Natural killer cell treated with Interleukin-12 subunit alpha and Interleukin-12 subunit beta and Interleukin-15 and Interleukin-18, amount 100 ng/mL, for 72 hours (primary cell): Measurements from ENCODE around the gene PODNL1. TPM values are rescaled to one million over a fixed set of nuclear protein-coding genes. Genes with fewer than 3 reads are reported as not detected.
"Not testable (repeated sequence)": the region's sequence is repeated elsewhere in the genome, so short reads cannot be mapped to it uniquely, and the experiment has no call there.

Source experiments
- ATAC-seq, 2 donors: fragments of 150-1000 bp; cut with Tn5 transposase in 1 of 2; sonication (Bioruptor Pico), chemical (Tn5 transposase) in 1 of 2; 2 replicates each; pipeline ENCODE4 v1.10.0; 2021
- DNase-seq: peaks from one replicate; pipeline ENCODE4 v3.0.0; 2022; ENCODE audit warnings: low spot score
- H3K27ac Mint-ChIP-seq, 2 donors: 1 replicate in 1 of 2; 2 replicates in 1 of 2; pipeline ENCODE4 v1.8.0; 2022; ENCODE audit warnings: mixed read lengths in 2 of 2, mild to moderate bottlenecking in 1 of 2, moderate library complexity in 1 of 2
- H3K27me3 Mint-ChIP-seq, 2 donors: 1 replicate in 1 of 2; 2 replicates in 1 of 2; pipeline ENCODE4 v1.8.0; 2022; ENCODE audit warnings: mixed read lengths in 2 of 2
- H3K36me3 Mint-ChIP-seq: one replicate; pipeline ENCODE4 v1.8.0; 2022; ENCODE audit warnings: mixed read lengths
- H3K4me1 Mint-ChIP-seq, 2 donors: 1 replicate in 1 of 2; 2 replicates in 1 of 2; pipeline ENCODE4 v1.8.0; 2022; ENCODE audit warnings: low read depth in 2 of 2, mixed read lengths in 2 of 2, mild to moderate bottlenecking in 1 of 2
- H3K4me3 Mint-ChIP-seq: one replicate; pipeline ENCODE4 v1.8.0; 2022; ENCODE audit warnings: mixed read lengths
- H3K9me3 Mint-ChIP-seq: 2 replicates; pipeline ENCODE4 v1.8.0; 2022; ENCODE audit warnings: mixed read lengths
- total RNA-seq, 2 donors: library from RNA; stranded (reverse); gene quantifications; one replicate each; pipeline ENCODE4 v1.2.3, GENCODE V29; 2022

Gene PODNL1
- total RNA-seq, 2 donors from 2014 or later, result 0.70 TPM; not detected in 1

DNA sequence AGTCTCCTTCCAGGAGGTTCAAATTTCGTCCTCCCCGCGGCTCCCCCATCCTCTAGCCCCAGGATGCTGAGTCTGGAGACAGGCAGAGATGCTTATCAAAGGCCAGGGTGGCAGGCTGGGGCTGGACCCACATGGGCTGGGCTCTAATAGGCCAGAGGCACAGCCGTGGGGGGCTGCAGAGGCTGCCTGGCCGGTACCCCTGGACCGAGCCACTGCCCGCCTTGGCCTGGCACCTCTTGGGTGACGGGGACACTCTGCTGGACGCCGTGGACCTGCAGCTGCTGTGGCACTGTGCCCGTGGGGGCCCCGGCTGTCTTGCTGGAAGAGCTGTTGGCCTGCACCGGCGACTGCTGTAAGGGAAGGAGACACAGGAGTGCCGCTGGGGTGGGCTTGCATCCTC is 42.1 kb upstream of the PODNL1 start:
- Mint-ChIP-seq H3K9me3 (no peaks in the 10 kb centered on the region), H3K27me3 (no peaks in the 10 kb centered on the region), H3K4me3 (no peak overlapping the region), H3K27ac (no peak overlapping the region), H3K4me1 (peaks cover 3 to 10% of the 10 kb centered on the region in 2 donors), H3K36me3 (no peaks in the 10 kb centered on the region)
- ATAC-seq, result no peak
- no peak for DNase-seq

DNA sequence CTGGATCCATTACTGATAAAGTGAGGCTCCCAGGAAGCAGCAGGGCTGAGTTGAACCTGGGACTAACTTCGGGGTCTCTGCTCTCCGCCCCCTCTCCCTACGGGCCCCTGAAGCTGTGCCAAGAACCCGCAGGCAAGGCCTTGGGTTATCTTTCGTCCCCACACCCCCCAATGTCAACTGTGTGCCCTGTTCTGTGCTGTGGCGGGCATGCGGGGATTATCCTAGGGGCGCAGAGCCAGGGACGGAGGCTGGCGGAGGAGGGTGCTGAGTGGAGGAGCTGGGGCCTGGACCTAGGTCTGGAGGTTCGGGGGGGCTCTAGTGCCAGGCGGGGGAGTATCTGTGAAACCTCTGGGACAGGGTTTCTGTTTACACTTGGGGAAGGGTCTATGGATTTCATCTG is 41.5 kb upstream of the PODNL1 start:
- ATAC-seq (no peak), DNase-seq (no peak)
- Mint-ChIP-seq H3K27me3 (no peaks in the 10 kb centered on the region), H3K4me3 (no peak overlapping the region), H3K36me3 (no peaks in the 10 kb centered on the region), H3K27ac (no peak overlapping the region), H3K4me1 (peaks cover 0 to 8% of the 10 kb centered on the region in 2 donors), H3K9me3 (no peaks in the 10 kb centered on the region)

DNA sequence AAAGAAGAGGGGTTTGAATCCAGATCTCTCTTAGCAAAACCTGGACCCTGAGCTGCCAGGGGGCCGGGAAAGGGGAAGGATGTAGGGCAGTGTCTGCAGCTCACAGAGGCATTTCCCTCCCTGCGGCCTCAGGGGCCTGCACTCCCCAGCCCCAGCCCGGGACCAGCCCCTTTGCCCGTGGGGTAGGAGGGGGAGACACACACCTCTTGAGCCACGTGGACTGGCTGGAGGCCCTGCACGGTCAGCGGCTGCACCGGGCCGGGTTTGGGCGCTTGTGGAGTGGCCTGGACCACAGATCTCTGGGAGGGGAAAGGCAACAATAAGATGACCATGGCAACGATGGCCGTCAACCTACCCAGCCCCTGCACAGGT is 41.0 kb upstream of the PODNL1 start:
- H3K4me1 Mint-ChIP-seq, result peaks cover 0 to 8% of the 10 kb centered on the region in 2 donors
- no peak for DNase-seq
- H3K9me3 Mint-ChIP-seq, result no peaks in the 10 kb centered on the region
- no peak overlapping the region for H3K27ac Mint-ChIP-seq
- no peaks in the 10 kb centered on the region for H3K27me3 Mint-ChIP-seq
- no peaks in the 10 kb centered on the region for H3K36me3 Mint-ChIP-seq
- no peak for ATAC-seq
- H3K4me3 Mint-ChIP-seq, result no peak overlapping the region

DNA sequence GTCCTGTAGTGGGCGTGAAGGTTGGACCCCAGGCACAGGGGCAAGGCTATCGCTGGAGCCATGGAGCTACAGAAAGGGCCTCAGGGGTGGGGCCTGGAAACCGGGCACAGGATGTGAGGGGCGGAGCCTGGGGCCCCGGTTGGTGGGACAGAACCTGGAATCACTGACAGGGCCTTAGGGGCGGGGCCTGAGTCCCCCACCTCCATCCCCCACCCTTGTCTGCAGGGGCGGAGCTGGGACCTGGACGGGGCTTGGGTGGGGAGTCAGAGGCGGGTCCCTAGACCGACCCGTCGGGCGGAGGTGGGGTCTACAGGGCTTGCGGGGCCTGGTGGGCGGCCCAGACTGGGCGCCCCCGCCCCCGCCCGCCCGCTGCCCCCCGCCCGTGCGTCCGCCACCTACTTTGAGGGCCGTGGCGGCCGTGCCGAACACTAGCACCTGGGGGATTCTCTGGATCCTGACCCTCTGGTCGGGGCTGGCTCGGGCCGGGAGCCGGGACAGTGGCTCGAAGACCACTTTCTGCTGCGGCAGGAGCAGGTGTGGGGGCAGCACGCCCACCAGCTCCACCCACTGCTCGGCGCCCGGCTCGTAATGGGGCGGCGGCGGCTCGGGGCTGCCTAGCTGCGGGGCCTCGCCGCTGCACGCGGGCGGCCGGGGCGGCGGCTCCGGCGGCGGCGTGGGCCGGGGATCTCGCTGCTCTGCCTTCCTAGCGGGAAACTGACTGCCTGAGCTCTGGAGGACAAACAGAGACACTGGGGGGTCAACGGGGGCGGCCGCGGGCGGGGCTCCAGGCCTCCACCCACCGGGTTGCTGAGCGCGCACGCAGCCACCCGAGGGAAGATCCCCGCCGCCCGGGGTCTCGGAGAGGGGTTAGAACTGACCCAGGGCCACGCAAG is 40.4 kb upstream of the PODNL1 start:
- H3K27me3 Mint-ChIP-seq, result no peaks in the 10 kb centered on the region
- no peak for DNase-seq
- H3K9me3 Mint-ChIP-seq, result no peaks in the 10 kb centered on the region
- H3K4me1 Mint-ChIP-seq, result peaks cover 0 to 8% of the 10 kb centered on the region in 2 donors
- ATAC-seq, result peak; percentile 32 to 60
- H3K36me3 Mint-ChIP-seq, result no peaks in the 10 kb centered on the region
- peak overlapping the region in 1 of 2 donors; percentile 35 for H3K27ac Mint-ChIP-seq
- H3K4me3 Mint-ChIP-seq, result no peak overlapping the region

DNA sequence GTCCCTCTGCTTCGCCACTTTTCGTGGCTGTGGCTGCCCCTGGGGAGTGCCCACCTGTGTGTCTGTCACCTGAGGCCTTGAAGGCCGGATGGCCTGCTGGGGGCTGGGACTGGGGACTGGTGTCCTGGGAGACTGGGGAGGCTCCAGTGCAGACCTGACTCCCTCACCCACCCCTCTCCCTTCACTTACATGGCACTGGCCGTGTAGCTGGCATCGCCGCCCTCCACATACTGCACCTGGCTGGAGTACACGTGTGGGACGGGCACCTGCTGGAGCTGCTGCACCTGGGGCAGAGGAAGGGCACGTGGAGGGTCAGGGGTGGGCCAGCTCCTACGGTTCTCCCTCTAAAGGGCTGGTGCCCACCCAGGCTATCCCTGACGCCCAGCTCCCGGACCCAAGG is 39.6 kb upstream of the PODNL1 start:
- H3K27ac Mint-ChIP-seq, result peak overlapping the region in 1 of 2 donors; percentile 35
- no peaks in the 10 kb centered on the region for H3K36me3 Mint-ChIP-seq
- ATAC-seq (no peak), DNase-seq (no peak)
- H3K4me1 Mint-ChIP-seq, result peaks cover 0 to 8% of the 10 kb centered on the region in 2 donors
- H3K4me3 Mint-ChIP-seq, result no peak overlapping the region
- no peaks in the 10 kb centered on the region for H3K27me3 Mint-ChIP-seq
- no peaks in the 10 kb centered on the region for H3K9me3 Mint-ChIP-seq

DNA sequence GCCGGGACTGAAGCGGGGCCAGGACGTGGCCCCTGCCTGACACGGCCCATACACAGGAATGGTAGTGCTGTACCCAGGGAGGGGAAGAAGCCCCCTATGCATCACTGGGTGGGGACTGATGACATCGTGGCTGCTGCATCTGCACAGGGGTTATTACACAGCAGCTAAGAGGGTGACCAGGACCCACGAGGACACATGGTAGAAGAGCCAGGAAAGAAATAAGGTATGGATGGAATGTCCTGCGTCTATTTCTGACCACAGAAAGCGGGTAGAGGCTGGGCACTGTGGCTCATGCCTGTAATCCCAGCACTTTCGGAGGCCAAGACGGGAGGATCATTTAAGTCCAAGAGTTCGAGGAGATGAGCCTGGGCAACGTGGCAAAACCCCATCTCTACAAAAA is 38.2 kb upstream of the PODNL1 start:
- no peaks in the 10 kb centered on the region for H3K9me3 Mint-ChIP-seq
- H3K36me3 Mint-ChIP-seq, result no peaks in the 10 kb centered on the region
- H3K4me3 Mint-ChIP-seq, result no peak overlapping the region
- H3K4me1 Mint-ChIP-seq, result peaks cover 0 to 8% of the 10 kb centered on the region in 2 donors
- ATAC-seq (no peak), DNase-seq (no peak)
- H3K27me3 Mint-ChIP-seq, result no peaks in the 10 kb centered on the region
- H3K27ac Mint-ChIP-seq, result no peak overlapping the region

DNA sequence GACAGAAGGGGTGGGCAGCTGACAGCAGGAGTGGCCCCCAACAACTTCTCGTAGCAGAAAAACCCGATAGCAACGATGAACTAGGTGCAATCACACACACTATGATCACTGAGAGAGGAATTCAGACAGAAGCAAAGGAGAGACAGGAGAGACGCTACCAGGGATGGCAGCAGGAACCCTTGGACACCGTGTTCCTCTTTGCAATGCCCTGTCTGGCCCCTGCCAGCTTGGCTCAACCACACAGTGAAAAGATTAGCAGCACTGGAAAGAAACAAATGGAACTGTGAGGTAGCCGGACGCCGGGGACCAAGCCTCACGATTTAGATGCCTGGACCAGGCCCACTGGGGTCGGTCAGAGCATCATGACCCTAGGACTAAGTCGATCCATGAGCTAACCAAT is 37.7 kb upstream of the PODNL1 start:
- DNase-seq (no peak), ATAC-seq (no peak)
- Mint-ChIP-seq H3K27ac (no peak overlapping the region), H3K4me1 (peaks cover 0 to 8% of the 10 kb centered on the region in 2 donors), H3K9me3 (no peaks in the 10 kb centered on the region), H3K36me3 (no peaks in the 10 kb centered on the region), H3K27me3 (no peaks in the 10 kb centered on the region), H3K4me3 (no peak overlapping the region)

DNA sequence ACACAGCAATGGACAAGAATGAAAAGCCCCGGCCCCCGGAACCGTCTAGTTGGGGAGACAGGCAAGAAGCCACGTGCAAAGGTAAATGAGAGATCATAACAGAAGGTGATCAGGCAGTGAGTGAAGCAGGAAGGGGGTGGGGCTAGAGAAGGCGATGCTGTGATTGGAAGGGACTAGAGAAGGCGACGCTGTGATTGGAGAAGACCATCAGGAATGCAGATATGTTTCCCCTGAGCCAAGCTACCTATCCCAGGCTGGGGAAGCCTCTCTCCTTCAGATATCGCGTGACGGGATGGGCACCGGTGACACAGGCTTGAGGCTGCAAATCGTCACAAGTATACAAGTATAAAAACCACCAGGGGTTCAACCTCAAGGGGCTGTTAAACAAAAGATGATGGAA is 35.9 kb upstream of the PODNL1 start:
- Mint-ChIP-seq H3K9me3 (no peaks in the 10 kb centered on the region), H3K36me3 (no peaks in the 10 kb centered on the region), H3K27me3 (no peaks in the 10 kb centered on the region), H3K27ac (no peak overlapping the region), H3K4me3 (no peak overlapping the region), H3K4me1 (peaks cover 0 to 8% of the 10 kb centered on the region in 2 donors)
- peak in 1 of 2 donors; percentile 41 for ATAC-seq
- DNase-seq, result no peak

DNA sequence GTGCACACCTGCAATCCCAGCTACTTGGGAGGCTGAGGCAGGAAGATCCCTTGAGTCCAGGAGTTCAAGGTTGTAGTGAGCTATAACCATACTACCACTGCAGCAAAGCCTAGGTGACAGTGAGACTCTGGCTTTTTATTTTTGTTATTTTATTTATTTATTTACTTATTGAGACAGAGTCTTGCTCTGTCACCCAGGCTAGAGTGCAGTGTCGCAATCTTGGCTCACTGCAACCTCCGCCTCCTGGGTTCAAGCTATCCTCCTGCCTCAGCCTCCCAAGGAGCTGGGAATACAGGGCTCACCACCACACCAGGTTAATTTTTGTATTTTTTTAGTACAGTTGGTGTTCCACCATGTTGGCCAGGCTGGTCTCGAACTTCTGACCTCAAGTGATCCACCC is 35.3 kb upstream of the PODNL1 start:
- H3K27ac Mint-ChIP-seq, ATAC-seq, H3K9me3 Mint-ChIP-seq, H3K4me1 Mint-ChIP-seq, H3K27me3 Mint-ChIP-seq, H3K4me3 Mint-ChIP-seq, H3K36me3 Mint-ChIP-seq, DNase-seq: not testable (repeated sequence)

DNA sequence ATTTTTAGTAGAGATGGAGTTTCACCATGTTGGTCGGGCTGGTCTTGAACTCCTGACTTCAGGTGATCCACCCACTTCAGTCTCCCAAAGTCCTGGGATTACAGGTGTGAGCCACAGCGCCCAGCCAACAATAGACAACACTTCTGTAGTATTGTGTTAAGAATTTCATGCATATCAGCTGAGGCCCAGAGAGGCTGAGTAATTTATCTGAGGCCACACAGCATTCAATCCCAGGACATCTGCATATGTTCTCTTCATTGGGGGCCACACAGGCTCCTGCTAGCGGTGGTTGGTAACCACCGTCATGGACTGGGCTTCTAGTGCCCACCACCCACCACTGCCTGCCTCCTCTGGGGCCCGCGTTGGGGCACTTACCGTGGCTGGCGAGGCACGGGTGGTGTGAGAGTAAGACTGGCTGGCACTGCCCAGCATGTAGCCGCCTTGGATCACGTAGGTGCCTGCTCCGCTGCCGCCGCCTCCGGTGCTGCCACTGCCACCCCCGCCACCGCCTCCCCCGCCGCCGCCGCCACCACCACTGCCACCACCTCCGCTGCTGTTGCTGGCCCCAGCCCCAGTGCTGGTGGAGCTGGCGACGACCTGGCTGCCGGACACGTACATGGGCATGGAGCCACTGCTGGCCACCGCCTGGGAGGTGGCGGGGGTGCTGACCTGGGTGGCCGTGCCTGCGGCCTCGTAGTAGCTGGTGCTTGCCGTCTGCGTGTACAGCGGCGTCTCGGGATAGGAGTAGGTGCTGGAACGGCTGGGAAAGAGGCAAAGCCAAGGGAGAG is 34.3 kb upstream of the PODNL1 start:
- Mint-ChIP-seq H3K9me3 (no peaks in the 10 kb centered on the region), H3K4me3 (no peak overlapping the region), H3K27ac (no peak overlapping the region), H3K27me3 (no peaks in the 10 kb centered on the region), H3K36me3 (no peaks in the 10 kb centered on the region), H3K4me1 (peaks cover 0 to 8% of the 10 kb centered on the region in 2 donors)
- no peak for ATAC-seq
- no peak for DNase-seq

DNA sequence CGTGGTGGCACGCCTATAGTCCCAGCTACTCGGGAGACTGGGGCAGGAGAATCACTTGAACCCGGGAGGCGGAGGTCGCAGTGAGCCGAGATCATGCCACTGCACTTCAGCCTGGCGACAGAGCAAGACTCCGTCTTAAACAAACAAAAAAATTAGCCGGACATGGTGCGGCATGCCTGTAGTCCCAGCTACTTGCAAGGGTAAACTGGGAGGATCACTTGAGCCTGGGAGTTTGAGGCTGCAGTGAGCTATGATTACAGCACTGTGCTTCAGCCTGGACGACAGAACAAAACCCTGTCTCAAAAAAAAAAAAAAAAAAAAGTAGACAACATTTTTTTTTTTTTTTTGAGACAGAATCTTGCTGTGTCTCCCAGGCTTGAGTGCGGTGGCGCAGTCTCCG is 33.7 kb upstream of the PODNL1 start:
- H3K27ac Mint-ChIP-seq, ATAC-seq, H3K27me3 Mint-ChIP-seq, H3K4me1 Mint-ChIP-seq, H3K4me3 Mint-ChIP-seq, DNase-seq, H3K9me3 Mint-ChIP-seq, H3K36me3 Mint-ChIP-seq: not testable (repeated sequence)

DNA sequence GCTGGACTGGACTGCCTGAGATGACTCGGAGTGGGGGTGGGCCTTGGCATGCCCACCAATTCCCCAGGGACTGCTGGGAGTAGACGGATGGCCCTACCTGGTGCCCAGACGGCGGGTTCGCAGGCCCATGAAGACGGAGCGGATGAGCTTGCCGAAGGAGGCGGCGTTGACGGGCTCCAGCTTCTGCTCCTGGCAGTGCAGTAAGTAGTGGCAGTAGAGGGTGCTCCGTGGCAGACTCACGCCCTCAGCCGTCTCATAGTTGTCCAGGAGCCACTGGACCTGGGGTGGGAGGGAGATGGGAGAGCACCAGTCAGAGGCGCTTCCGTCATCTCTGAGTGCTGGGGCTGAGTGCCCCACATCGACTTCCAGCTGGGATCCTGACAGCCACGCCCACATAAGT is 31.7 kb upstream of the PODNL1 start:
- Mint-ChIP-seq H3K27me3 (no peaks in the 10 kb centered on the region), H3K4me1 (no peaks in the 10 kb centered on the region), H3K4me3 (no peak overlapping the region), H3K36me3 (no peaks in the 10 kb centered on the region), H3K27ac (no peak overlapping the region), H3K9me3 (no peaks in the 10 kb centered on the region)
- ATAC-seq (no peak), DNase-seq (no peak)

DNA sequence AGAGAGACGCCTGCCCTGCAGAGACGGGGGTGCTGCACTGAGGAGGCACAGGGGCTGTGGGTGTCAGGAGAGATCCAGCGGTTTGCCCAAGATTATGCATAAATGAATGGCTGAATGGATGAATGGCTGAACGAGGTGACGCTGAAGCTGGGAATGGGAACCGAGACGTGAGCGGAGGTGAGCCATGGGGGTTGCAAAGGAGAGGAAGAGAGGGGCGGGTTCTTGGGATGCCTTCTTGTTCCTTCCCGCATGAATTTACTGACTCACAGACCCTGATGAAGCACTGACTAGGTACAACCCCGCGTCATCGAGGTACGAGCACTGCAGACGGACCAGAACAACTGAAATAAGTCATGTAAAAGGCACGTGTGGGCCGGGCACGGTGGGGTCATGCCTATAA is 30.8 kb upstream of the PODNL1 start:
- H3K27me3 Mint-ChIP-seq, result no peaks in the 10 kb centered on the region
- H3K36me3 Mint-ChIP-seq, result no peaks in the 10 kb centered on the region
- ATAC-seq, result no peak
- no peak overlapping the region for H3K27ac Mint-ChIP-seq
- no peaks in the 10 kb centered on the region for H3K4me1 Mint-ChIP-seq
- DNase-seq, result no peak
- H3K4me3 Mint-ChIP-seq, result no peak overlapping the region
- no peaks in the 10 kb centered on the region for H3K9me3 Mint-ChIP-seq

DNA sequence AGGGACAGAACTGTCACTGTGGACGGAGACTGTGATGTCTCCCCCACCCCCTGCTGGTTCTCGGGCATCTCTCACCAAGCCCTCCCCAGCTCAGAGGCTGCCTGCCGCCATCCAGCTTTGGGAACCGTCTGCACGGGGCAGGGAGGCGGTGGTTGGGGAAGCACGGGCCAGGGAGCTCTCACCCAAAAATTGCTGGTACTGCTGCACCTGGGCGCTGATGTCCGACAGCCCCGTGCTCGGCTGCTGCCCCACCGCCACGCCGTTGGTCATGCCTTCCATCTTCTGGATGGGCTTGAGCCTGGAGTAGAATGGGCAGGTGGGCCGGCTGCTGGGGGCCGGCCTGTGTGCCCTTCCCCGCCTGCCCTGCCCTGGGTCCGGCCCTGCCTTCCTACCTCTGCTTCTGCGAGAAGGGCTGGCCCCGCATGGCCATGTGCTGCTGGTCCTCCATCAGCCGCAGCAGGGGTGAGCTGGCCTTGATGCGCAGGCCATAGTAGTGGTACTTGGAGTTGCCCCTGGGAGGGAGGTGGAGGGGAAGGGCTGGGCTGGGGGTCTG is 30.2 kb upstream of the PODNL1 start:
- DNase-seq (no peak), ATAC-seq (peak in 1 of 2 donors; percentile 12)
- H3K4me1 Mint-ChIP-seq, result no peaks in the 10 kb centered on the region
- no peaks in the 10 kb centered on the region for H3K36me3 Mint-ChIP-seq
- H3K27ac Mint-ChIP-seq, result no peak overlapping the region
- H3K9me3 Mint-ChIP-seq, result no peaks in the 10 kb centered on the region
- H3K27me3 Mint-ChIP-seq, result no peaks in the 10 kb centered on the region
- H3K4me3 Mint-ChIP-seq, result no peak overlapping the region
